ENCODE data around the gene USH2A.

DNA sequence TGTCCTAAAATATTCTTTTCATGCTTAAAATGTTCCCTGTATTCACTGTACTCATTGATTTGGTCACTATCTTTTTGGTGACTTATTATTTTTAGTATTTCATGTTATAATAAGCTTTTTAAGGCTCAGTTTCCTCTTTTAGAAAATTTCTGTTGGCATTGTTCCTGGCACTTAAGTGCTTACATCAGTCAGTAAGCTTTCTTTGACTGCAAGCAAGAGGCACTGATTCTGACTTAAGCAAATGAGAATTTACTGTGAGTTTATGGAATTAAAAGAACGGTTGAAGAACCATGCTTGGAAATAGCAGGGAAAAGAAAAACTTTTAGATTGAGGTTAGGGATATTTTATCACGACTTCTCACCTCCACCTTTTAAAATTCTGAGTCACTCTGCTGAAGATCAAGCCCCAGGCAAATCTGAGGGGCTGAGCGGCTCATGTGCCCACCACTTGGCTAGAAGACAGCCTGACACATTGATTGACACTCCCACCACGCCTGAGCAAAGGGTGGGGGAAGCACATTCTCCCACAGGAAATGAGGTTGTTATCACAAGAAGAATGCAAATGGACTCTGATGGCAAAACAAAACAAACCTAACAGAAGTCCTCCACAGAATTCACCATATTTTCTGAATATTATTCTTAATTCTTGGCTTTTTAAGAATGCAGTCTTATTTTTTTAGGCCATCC is 753.3 kb downstream of the USH2A start:
- TF ChIP-seq, protein P1, sequence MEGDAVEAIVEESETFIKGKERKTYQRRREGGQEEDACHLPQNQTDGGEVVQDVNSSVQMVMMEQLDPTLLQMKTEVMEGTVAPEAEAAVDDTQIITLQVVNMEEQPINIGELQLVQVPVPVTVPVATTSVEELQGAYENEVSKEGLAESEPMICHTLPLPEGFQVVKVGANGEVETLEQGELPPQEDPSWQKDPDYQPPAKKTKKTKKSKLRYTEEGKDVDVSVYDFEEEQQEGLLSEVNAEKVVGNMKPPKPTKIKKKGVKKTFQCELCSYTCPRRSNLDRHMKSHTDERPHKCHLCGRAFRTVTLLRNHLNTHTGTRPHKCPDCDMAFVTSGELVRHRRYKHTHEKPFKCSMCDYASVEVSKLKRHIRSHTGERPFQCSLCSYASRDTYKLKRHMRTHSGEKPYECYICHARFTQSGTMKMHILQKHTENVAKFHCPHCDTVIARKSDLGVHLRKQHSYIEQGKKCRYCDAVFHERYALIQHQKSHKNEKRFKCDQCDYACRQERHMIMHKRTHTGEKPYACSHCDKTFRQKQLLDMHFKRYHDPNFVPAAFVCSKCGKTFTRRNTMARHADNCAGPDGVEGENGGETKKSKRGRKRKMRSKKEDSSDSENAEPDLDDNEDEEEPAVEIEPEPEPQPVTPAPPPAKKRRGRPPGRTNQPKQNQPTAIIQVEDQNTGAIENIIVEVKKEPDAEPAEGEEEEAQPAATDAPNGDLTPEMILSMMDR (IDR thresholded peaks at IDR 0.05): no peak
- no peak for TF ChIP-seq EP300 (IDR thresholded peaks at IDR 0.05)
- no peak for TF ChIP-seq POLR2A (IDR thresholded peaks at IDR 0.05)

All from gastroesophageal sphincter (tissue), 3 donors.